ENCODE results near the gene HECTD4.

- no peak for TF ChIP-seq CTCF (conservative IDR thresholded peaks at IDR 0.05; ENCODE audit: low read length)
- TF ChIP-seq EZH2phosphoT487 (IDR thresholded peaks at IDR 0.05; ENCODE audit: borderline replicate concordance), result no peak
These were observed 32.8 kb downstream of the HECTD4 start for GRCh38 chr12:112349431-112349830.

Measured in Loucy (cell line).